Endothelial cell (in vitro differentiated cells): ENCODE results near the gene CXCR3. TPM values are rescaled to one million over a fixed set of nuclear protein-coding genes. Genes with fewer than 3 reads are reported as not detected.
"Not testable (repeated sequence)": the region's sequence is repeated elsewhere in the genome, so short reads cannot be mapped to it uniquely, and the experiment has no call there.

ENCODE experiments used
- DNase-seq: peaks from one replicate; pipeline ENCODE4 v3.0.0; 2021; ENCODE audit warnings: low spot score
- H3K27ac Mint-ChIP-seq: one replicate; pipeline ENCODE4 v1.8.0; 2021; ENCODE audit warnings: mixed read lengths, inconsistent platforms; ENCODE audit not compliant: unreplicated experiment
- H3K27me3 Mint-ChIP-seq: one replicate; pipeline ENCODE4 v1.8.0; 2021; ENCODE audit warnings: mild to moderate bottlenecking, moderate library complexity, mixed read lengths, inconsistent platforms; ENCODE audit not compliant: unreplicated experiment
- H3K36me3 Mint-ChIP-seq: one replicate; pipeline ENCODE4 v1.8.0; 2021; ENCODE audit warnings: mild to moderate bottlenecking, low read depth, mixed read lengths, inconsistent platforms; ENCODE audit not compliant: unreplicated experiment
- H3K4me1 Mint-ChIP-seq: one replicate; pipeline ENCODE4 v1.8.0; 2021; ENCODE audit warnings: mild to moderate bottlenecking, mixed read lengths, inconsistent platforms; ENCODE audit not compliant: unreplicated experiment
- H3K4me3 Mint-ChIP-seq: one replicate; pipeline ENCODE4 v1.8.0; 2021; ENCODE audit warnings: mild to moderate bottlenecking, mixed read lengths, inconsistent platforms; ENCODE audit not compliant: unreplicated experiment
- H3K9me3 Mint-ChIP-seq: one replicate; pipeline ENCODE4 v1.8.0; 2021; ENCODE audit warnings: mixed read lengths, inconsistent platforms; ENCODE audit not compliant: unreplicated experiment
- CTCF ChIP-seq: fragments of 200-600 bp; sonication (generic); IDR thresholded peaks from one replicate; pipeline ENCODE4 v1.5.0; 2021; ENCODE audit warnings: antibody characterized with exemption; ENCODE audit not compliant: unreplicated experiment
- total RNA-seq: library from RNA; stranded (reverse); fragmentation: NEBNext Ultra II Directional; extraction: Animal tissue kit (Norgen Biotek cat#: 25700); gene quantifications from one replicate; pipeline ENCODE4 v1.2.1, GENCODE V29; 2021; ENCODE audit not compliant: unreplicated experiment

The CXCR3 gene
- total RNA-seq, 1 donor from 2014 or later = 0.54 TPM

- H3K36me3 Mint-ChIP-seq = peaks cover 8% of the 10 kb centered on the region
- H3K27me3 Mint-ChIP-seq = no peaks in the 10 kb centered on the region
- no peak for DNase-seq
- no peak overlapping the region for H3K27ac Mint-ChIP-seq
- no peaks in the 10 kb centered on the region for H3K9me3 Mint-ChIP-seq
- no peak overlapping the region for H3K4me3 Mint-ChIP-seq
- no peaks in the 10 kb centered on the region for H3K4me1 Mint-ChIP-seq
- no peak for TF ChIP-seq CTCF
These were observed 40.6 kb downstream of the CXCR3 start for GRCh38 chrX:71577682-71578081.

- no peaks in the 10 kb centered on the region for H3K4me1 Mint-ChIP-seq
- DNase-seq = no peak
- TF ChIP-seq CTCF = no peak
- no peak overlapping the region for H3K27ac Mint-ChIP-seq
- no peaks in the 10 kb centered on the region for H3K9me3 Mint-ChIP-seq
- peaks cover 11% of the 10 kb centered on the region for H3K36me3 Mint-ChIP-seq
- H3K4me3 Mint-ChIP-seq = no peak overlapping the region
- H3K27me3 Mint-ChIP-seq = no peaks in the 10 kb centered on the region
These were observed 44.7 kb downstream of the CXCR3 start for GRCh38 chrX:71573590-71573989.

GRCh38 chrX:71571390-71571789 is 46.9 kb downstream of the CXCR3 start:
- not testable (repeated sequence) for H3K9me3 Mint-ChIP-seq, H3K27ac Mint-ChIP-seq

More at GRCh38 chrX:71571390-71571789, 46.9 kb downstream of the CXCR3 start:
- H3K4me1 Mint-ChIP-seq, DNase-seq, H3K27me3 Mint-ChIP-seq, H3K4me3 Mint-ChIP-seq: not testable (repeated sequence)
- peaks cover 15% of the 10 kb centered on the region for H3K36me3 Mint-ChIP-seq

Other genes with a start within 250 kb of the CXCR3 start
- gene OGT, start 85.4 kb downstream of the CXCR3 start, total RNA-seq = 139 TPM
- gene GCNA, start 40.1 kb downstream of the CXCR3 start, total RNA-seq = 3.0 TPM
- gene CXorf49, start 99.8 kb upstream of the CXCR3 start, total RNA-seq = not detected
- gene CXorf49B, start 144.8 kb upstream of the CXCR3 start, total RNA-seq = not detected